HG03432 (cell line): ENCODE results near the gene PIP4K2B.

Experiments
- ATAC-seq: cut with Tn5 transposase; IDR thresholded peaks from one replicate; pipeline ENCODE4 v1.9.1; 2021; ENCODE audit warnings: mild to moderate bottlenecking, moderate library complexity; ENCODE audit not compliant: unreplicated experiment

Gene PIP4K2B

DNA sequence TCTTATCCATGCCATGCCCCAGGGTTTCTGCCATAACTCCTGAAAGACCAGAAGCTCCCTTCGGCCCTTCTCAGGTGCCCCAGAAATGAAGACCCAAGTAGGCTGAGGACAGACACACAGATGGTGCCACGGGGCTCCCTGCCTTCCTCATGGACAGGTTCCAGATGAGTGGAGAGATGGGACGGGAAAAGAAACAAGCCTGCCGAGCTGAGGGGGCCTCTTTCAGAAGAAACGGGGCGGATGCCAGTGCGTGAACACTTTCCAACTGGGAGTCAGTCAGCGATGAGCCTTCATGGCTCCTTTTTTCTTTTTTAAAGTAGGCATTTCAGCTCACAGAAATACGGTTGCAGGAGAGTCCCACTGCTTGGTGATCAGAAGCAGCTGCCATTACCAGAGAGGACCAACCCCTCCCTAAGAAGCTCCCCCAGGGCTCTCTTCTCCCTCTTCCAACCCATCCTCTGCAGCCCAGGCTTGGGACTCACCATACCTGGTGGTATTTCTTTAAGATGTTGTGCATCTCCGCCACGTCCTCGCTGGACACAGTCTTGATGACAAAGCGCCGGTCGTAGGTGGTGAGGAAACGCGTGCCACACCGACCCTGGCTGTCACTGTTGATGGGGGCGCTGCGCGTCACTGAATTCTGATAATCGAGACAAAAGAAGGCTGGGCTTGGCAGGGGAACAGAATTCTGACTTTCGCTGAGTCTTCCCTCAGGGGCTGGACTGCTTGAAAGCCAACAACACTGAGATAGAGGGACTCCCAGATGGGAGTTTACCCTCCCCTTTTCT is 19.2 kb downstream of the PIP4K2B start:
- ATAC-seq, result no peak

DNA sequence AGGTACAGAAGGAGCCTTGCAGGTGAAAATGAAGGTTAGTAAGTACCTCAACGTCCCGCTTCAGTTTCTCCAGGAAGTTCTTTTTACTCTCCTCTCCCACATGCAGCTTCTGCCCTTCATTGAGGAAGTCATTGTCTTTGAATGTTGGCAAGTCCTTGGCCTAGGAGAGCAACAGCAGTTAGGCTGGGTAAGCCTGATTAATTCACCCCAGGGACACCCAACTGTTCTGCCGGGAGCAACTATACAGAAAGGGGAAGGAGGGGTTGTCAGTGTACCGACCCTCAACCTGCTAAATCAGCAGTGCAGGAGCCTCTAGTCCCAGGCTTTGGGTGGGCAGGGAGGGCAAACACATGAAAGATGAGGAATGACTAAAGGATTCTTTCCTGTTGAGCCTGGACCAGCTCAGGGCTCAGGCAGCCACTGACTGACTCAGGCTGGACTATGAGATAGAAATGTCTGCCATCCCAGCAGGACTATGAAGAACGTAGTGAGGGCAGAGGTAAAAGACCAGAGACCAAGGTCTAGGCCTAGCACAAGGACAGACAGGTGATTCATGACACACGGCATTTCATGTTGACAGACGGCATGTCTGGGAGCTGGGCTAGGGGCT is 21.6 kb downstream of the PIP4K2B start:
- no peak for ATAC-seq

DNA sequence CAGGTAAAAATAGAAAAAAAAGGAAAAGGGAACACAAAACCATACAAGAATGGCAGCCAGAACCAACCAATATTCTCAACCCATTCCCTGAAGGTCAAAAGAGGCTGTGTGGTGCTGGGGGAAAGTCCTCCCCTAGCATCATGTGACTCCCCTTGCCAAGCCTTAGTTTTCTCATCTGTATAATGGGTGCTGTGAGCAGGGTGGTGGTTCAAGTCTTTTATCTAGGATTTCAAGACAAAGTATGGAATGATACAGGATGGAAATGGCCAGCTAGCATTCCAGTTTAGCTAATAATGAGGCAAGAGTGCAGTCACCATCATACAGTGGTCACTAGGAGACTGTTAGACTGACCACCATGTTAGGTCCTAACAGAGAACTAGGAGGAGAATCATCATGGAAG is 26.1 kb downstream of the PIP4K2B start:
- ATAC-seq, result no peak

DNA sequence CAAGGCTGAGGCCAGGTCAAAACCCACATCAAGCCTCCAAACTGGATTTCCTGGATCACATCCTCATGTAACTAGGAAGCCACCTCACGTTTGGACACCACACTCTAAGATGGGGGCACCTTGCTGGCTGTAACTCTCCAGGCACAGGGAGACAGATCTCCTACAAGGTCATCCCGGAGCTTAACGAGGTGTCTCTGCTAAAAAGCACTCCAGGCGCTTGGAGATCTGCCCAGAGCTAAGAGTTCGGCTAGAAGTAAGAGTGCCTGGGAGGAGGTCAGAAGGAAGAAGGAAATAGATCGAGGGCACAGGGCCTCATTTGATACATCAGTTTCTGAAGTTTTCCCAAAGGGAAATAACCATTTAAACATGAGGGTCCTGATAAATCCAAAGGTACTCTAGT is 30.9 kb downstream of the PIP4K2B start:
- ATAC-seq, result no peak

DNA sequence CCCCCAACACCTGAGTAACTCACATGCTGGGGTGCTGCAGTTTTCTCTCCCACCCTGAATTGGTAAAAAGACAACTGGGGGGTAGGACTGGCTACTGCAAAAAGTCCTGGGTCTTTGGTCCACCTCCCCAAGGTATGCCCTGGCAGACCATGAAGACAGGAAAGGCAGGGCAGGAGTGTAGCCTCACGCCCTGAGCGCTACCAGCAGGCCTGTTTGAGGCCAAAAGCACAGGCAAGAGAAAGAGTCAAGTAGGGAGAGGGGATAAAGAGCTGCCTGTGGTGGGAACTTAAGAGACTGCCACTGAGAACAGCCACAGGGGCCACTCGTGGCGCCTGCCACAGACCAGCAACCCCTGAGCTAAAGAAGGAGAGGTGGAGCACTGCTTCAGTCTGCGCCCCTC is 33.0 kb downstream of the PIP4K2B start:
- no peak for ATAC-seq

DNA sequence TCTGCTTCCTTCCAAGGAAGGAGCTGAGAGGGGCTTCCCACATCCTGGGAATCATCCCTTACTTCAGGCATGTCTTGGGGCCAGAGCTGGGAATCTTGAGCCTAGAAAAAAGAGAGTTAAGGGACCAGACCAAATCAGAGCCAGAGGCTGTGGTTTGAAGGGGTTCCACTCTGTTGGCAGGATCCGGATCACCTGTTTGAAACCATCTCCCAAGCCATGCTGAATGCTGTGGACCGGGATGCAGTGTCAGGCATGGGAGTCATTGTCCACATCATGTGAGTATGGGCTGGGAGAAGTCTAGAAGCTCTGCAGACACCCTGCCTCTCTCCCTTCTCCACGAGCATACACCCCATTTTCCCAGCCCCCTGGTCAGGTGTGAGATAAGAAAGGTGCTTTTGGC is 37.1 kb downstream of the PIP4K2B start:
- ATAC-seq, result no peak

DNA sequence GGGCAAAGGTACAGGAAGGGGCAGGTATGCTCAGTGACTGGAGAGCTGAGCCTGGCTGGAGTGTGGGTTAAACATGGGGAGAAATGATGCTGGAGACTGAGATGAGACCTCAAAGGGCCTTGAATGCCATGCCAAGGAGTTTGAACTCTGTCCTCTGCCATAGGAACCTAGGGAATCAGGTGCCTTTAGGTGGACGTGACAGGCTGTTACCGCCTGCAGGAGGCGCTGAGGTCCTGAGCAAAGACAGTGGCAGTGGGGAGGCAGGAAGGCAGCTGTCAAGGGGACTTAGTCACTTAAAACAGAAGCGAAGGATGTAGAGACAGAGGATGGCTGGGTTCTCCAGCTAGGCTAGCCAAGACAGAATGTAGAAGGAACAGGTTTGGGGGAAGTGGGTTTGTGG is 37.7 kb downstream of the PIP4K2B start:
- ATAC-seq, result no peak

DNA sequence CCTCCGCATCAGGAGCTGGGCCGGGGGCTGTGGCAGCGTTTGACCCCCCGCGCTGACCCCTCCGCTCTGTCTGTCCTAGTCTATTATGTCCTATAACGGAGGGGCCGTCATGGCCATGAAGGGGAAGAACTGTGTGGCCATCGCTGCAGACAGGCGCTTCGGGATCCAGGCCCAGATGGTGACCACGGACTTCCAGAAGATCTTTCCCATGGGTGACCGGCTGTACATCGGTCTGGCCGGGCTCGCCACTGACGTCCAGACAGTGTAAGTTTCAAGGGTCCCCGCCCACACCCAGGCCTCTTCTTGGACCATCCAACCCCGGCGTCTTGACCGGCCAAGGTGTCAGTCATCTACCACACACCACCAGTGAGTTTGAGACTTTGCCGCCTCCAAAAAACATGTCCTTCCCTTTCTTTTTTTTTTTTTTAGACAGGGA is 46.3 kb downstream of the PIP4K2B start:
- no peak for ATAC-seq

DNA sequence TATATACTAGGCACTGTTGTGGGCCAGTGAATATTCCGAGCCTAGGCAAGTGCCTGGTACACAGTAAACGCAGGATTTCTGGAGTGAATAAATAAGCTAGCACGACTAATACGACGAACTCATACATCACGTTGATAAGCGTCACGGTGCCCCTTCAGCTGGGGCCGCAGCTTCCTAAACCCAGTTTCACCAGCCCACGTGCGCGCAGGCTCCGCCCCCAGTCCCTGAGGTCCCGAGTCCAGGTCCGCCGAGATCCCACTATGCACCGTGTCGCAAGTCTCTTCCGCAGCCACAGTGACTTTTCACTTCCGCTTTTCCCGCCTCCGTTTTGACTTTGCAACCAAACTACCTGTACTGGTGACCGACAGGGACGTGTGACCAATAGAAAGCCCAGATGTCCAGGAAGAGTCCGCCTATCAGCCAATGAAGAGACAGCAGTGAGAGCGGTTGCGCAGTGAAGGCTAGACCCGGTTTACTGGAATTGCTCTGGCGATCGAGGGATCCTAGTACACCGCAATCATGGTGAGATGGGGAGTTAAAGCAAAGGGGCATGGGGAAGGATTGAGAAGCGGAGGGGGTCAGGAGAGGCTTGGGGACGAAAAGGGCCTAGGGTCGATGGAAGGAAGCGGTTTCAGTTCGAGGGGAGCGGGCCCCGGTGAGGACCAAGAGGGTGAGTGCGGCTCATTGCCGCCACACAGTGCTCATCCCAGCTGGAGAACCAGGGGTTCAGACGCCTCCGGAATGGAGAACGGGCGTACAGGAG is 46.9 kb downstream of the PIP4K2B start, which contains the start of gene PSMB3:
Gene PSMB3, plus strand, starts transcription at position 434 of the 763 bp plus-strand sequence. Its CDS starts 86 bp downstream, at position 520.
- peak; percentile 78 for ATAC-seq

DNA sequence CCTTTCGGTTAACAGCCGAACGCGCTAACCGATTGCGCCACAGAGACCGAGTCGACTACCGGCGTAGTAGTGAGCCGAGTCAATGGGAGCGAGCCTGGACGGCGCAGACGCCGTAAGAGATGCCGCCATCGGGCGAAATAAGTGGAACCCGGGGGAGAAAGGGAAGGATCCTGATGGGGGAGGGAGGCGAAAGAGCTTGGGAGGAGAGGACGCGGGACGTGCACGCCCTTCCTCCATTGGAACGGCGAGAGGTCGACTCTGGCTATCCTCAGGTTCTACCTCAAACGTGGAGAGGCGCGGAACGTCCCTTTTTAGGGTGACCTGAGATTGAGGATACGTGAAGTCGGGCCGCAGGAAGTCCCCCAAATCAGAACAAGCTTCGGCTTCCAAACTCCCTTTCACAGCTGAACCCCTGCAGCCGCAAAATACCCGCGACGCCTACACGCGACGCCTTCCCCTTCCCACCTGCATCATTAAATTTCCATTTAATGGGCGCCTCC is 47.5 kb downstream of the PIP4K2B start:
- ATAC-seq, result peak; percentile 32

DNA sequence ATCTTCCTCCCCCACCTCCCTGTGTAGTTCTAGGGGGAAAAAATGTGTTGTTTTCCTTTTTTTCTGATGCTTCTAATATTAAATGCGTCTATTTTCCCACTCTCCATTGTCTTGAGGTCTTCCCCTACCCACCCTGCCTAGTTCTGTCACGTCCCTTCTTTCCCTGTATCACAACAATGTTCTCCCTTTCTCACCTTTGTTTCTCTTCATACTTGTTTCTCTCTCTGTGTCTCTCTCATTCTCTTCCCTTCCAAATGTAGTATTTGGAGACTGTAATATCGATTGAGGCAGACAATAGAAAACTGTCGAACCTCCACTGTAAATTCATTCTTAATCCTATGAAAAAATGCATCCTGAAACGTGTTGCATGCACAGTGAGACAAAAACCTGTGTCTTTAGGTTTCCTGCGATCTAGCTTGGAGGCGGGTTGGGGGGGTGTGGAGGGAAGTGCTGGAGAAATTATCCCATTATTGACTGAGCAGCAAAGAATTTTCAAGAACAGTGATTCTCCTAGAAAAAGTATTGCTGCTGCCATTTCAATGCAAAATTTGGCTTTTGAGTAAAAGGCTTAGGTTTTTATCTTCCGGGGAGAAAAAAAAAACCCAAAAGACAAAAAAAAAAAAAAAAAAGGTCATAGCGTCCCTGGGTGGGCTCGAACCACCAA is 48.1 kb downstream of the PIP4K2B start:
- no peak for ATAC-seq

DNA sequence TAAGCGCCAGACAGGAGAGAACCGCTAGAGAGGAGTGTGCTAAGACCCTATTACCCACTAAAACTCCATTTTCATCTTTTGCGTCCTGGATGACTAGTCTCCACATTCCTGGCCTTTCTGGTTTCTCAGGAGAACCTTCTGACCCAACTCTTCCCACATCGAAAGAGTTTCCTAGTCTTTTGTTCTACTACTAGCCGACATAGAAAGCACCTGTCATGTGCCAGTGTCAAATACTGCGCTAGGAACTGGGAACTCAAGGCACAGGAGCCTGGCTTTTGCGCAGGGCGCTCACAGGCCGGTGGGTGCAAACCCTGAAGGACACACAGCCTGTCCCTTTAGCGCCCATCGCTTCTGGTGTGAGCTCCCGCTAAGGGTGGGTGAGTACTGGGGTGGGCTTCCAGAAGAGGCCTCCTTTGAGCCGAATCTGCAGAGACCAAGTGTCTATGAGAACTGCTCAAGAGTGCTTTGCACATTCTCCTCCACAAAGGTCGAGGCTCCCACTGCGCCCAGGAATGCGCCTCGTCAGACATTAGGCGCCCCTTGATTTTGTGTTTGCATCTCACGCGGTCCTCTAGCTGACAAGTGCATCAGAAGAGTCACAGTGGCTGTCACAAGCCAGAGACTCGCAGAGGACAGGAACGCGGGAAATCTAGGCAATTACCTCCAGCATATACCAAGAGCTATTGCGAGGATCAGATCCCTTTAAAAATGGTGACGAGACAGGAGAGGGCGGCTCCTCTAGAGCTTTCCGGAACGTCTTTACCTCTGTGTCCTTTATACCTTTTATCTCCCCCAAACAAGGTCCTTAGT is 48.8 kb downstream of the PIP4K2B start:
- no peak for ATAC-seq

DNA sequence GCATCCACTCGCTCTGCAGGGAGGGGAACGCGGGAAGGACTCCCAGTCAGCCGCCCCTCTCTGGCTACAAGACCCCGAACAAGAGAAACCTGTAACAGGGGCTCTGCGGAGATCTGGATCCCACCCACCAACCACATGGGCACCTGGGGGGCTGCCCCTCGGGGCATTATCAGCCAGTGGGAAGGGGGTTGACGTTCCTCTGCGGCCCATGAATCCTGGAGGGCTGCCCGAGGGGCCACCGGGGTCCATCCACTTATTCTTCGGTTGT is 49.4 kb downstream of the PIP4K2B start:
- no peak for ATAC-seq

DNA sequence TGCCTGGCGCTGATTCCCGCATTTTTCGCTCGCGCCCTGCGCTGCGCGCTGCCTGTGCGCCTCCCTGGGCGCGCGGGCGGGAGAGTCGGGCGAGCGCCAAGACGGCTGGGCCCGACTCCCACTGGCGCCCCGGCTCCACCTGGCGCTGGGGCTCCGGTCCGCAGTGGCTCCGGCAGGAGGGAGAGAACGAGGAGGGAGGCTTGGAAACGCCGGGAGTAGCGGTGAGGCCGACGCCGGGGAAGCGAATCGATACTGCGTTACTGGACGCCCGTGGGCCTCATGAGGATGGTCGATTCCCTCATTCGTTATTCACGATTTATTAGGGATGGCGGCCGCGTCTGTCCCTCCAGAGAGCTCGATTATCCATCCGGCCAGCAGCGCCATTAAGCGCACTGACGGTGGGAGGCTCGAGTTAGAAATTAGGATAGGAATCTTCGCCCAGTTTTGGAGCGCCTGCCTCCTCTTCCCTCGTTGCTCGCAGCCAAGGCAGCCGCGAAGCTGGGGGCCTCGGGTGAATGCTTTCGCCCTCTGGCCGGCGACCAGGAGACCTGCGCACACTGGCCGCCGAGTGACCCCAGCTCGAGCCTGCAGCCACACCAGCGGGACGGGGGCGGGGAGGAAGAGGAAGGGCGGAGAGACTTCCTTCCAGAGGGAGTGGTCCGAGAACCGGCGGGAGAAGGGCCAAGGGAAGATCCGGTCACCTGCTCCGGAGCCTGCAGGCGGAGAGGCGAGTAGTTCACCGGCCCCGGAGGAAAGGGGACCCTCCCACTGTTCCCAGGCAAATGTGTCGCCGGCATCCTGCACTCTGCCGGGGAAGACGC is 49.9 kb downstream of the PIP4K2B start:
- no peak for ATAC-seq

DNA sequence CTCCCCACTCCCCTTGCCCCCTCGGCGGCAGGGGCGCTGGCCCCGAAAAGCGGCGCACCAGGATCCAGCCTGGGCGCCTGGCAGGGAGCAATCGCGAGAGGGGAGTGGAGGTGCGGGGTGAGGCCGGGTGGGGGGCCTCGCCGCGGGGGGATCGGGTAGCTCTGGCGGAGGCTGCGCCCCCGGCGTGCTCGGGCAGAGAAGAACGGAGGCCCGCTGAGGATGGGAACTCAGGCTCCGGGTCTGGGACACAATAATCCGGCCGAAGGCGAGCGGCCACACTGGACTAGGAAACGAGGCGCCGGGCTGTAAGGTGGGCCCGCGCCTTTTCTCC is 50.5 kb downstream of the PIP4K2B start:
- no peak for ATAC-seq

DNA sequence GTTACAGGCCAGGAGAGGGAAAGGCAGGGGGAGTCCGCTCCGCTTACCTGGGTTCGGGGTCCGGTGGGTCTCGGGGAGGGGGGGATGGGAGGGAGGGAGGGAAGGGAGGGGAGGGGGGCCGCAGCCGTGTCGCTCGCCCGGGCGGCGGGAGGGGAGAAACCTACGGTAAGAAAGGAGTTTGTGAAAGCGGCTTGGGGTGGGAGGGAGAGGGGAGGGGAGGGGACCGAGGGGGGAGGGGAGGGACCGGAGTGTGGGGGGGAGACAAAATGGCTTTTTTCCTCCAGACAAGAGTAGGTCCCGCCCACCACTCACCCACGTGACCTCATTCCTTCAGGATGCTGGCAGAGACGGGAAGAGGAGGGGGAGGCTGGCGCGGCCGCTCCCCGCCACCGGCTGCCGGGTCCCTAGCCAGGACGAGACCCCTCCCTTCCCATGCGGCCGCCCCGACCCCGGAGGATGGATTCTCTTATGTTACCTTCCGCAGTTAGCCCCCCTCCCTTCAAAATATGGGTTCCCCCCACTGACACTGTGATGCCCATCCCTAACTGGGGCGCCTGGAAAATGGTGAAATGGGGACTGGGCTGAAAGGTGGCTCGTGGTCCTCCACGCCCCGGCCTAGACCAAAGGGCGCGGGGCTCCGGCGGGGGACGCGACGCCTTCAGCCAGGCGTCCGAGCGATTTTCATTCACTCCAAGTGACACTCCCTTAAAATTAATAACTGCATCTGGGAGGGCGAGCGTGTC is 51.0 kb downstream of the PIP4K2B start, which contains the start of gene PCGF2:
Gene PCGF2, minus strand, starts transcription at position 188 of the 743 bp plus-strand sequence. CDS start 7,934 bp downstream, outside the sequence.
- ATAC-seq, result no peak

DNA sequence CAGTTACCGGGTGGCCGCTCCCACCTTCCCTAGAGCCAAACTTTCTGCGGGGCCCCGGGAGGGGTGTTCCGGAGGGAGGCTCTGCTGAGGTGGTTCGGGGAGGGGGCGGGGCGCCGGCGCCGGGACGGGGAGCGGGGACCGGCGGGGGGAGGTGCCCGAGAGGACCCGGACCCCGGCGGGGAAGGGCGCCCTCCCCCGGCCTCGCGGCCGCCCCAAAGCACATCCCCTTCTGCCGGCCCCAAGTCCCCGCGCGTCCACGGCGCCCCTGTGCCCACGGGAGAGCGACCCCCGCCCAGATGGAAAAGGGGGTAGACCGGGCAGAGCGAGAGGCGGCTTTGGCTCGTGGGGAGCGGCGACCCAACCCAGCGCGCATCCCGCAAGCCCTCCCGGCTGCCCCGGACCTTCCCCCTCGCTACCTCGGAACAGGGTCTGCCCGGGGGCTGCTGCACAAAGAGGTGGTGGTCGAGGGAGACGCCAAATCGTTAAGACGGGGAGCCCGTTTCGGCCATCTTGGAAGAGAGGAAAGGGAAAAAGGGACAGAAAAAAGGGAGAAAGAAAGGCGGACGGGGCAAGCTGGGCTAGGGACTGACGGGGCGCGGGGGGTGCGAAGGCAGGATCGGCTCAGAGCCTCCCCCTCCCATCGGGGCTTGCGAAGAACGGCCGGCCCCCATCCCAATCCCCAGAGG is 51.8 kb downstream of the PIP4K2B start:
- no peak for ATAC-seq

DNA sequence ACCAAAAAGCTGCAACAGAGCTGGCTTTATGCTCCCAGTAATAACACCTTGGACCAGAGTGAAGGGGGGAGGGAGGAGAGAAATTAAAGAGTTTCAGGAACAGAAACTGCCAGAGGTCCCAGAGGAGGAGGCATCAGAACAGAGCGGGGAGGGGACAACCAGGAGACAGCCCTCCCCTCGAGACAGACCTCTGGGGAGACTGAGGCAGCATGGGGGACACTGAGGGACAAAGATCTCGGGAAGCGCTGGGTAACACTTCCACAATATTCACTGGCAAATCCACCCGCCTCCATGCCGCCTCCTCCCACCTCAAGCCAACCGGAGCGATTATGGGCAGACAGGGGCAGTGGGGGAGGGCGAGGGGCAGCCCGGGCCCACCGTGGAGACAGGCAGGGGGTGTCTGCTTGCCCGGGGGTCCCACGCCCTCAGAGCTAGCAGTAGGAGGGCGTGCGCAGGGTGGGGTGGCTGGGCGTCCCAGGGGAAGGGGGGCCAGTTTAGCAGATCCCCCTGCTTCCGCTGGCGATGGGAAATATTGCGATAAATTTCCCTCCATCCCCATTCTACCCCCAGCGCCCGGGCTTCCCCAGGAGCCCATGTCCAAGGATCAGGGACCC is 52.4 kb downstream of the PIP4K2B start:
- no peak for ATAC-seq
